CD4-positive, CD25-positive, alpha-beta regulatory T cell (primary cell): ENCODE measurements around the gene TRAK1. TPM values are rescaled to one million over a fixed set of nuclear protein-coding genes. Genes with fewer than 3 reads are reported as not detected.

Experiments
- ATAC-seq, 2 donors: fragments of 150-1000 bp; cut with Tn5 transposase; one replicate each; pipeline ENCODE4 v1.10.0; 2021; ENCODE audit warnings: low read depth in 2 of 2, moderate number of reproducible peaks in 2 of 2, moderate library complexity in 1 of 2
- DNase-seq, 3 donors: peaks; one replicate each; pipeline versions ENCODE4 v3.0.0 to v3.0.0-alpha.2; 2012 to 2022; ENCODE audit warnings: mixed read lengths in 1 of 3
- H3K27ac ChIP-seq: one replicate; pipeline ENCODE4 v1.7.0; 2013; ENCODE audit warnings: mild to moderate bottlenecking, low read length; ENCODE audit not compliant: insufficient read depth, poor library complexity, severe bottlenecking
- H3K27me3 ChIP-seq: one replicate; pipeline ENCODE4 v1.7.0; 2013; ENCODE audit warnings: low read length; ENCODE audit not compliant: control insufficient read depth, insufficient read depth
- H3K36me3 ChIP-seq: one replicate; pipeline ENCODE4 v1.7.0; 2013; ENCODE audit warnings: mild to moderate bottlenecking, low read length, moderate library complexity; ENCODE audit not compliant: control insufficient read depth, insufficient read depth
- H3K4me1 ChIP-seq: 2 replicates; pipeline ENCODE4 v1.7.0; 2013; ENCODE audit warnings: mild to moderate bottlenecking, low read length; ENCODE audit not compliant: insufficient read depth, control insufficient read depth, poor library complexity, severe bottlenecking
- H3K4me3 ChIP-seq: one replicate; pipeline ENCODE4 v1.7.0; 2013; ENCODE audit warnings: low read depth, mild to moderate bottlenecking, low read length, moderate library complexity
- H3K9me3 ChIP-seq, 2 experiments: 1 replicate in 1 of 2; 2 replicates in 1 of 2; pipeline ENCODE4 v1.7.0; 2013; ENCODE audit warnings: low read length in 2 of 2, mild to moderate bottlenecking in 1 of 2, moderate library complexity in 1 of 2; ENCODE audit not compliant: control insufficient read depth in 2 of 2
- H3K27ac Mint-ChIP-seq, 3 donors: one replicate each; pipeline ENCODE4 v1.8.0; 2020 to 2022; ENCODE audit warnings: mild to moderate bottlenecking in 3 of 3, mixed read lengths in 3 of 3, moderate library complexity in 2 of 3
- H3K27me3 Mint-ChIP-seq: one replicate; pipeline ENCODE4 v1.8.0; 2022; ENCODE audit warnings: mild to moderate bottlenecking, mixed read lengths
- H3K36me3 Mint-ChIP-seq: one replicate; pipeline ENCODE4 v1.8.0; 2020; ENCODE audit warnings: mixed read lengths
- H3K4me1 Mint-ChIP-seq, 4 donors: one replicate each; pipeline ENCODE4 v1.8.0; 2020 to 2022; ENCODE audit warnings: mixed read lengths in 4 of 4, mild to moderate bottlenecking in 1 of 4
- H3K4me3 Mint-ChIP-seq, 4 donors: one replicate each; pipeline ENCODE4 v1.8.0; 2020 to 2022; ENCODE audit warnings: mild to moderate bottlenecking in 4 of 4, mixed read lengths in 4 of 4, moderate library complexity in 3 of 4
- H3K9me3 Mint-ChIP-seq, 7 donors: one replicate each; pipeline ENCODE4 v1.8.0; 2020 to 2022; ENCODE audit warnings: mixed read lengths in 7 of 7, mild to moderate bottlenecking in 3 of 7, moderate library complexity in 2 of 7
- polyA plus RNA-seq, 4 donors: library from polyadenylated mRNA; unstranded; fragments of 300-500 nt; fragmentation: Illumina TruSeq; gene quantifications; one replicate each; pipeline ENCODE4 v1.2.3, GENCODE V29; 2021
- total RNA-seq: library from RNA; stranded (reverse); gene quantifications from one replicate; pipeline ENCODE4 v1.2.3, GENCODE V29; 2022

TRAK1 gene
- total and polyA plus RNA-seq, 5 donors from 2014 or later, result 2.6 to 23.3 (median 3.5) TPM

DNA sequence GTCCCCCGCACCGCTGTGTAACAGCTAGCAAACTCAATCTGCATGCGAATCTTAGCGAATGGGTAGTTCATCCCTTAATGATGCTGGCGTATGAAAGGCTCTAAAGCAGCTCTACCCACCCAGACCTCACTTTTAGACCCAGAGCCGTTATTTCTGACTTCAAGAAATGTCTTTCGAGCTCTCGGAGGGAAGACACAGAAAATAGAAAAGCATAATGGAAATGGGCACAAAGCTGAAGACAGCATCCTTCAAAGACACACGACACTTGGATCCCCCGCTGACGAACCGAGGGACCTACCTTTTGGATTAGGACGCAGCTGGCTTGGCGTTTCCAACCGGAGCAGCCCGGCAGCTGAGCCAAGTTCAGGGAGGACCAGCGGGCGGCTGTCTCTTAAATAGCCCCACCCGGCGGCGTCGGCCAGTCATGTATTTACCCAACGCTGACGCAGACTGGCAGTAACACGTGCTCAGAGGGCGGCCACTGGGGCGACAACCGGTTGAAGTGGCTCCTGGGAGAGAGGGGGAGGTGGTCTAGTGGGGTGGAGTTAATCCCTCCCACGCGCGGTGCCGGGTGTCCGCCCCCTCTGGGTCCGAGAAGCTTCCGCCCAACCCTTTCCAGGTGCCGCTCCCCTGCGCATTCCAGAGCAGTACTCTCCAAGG lies 173.4 kb downstream of the TRAK1 start:
- Histone ChIP-seq H3K4me1 (peaks cover 13% of the 10 kb centered on the region), H3K27ac (no peak overlapping the region), H3K9me3 (no peaks in the 10 kb centered on the region), H3K36me3 (no peaks in the 10 kb centered on the region), H3K4me3 (no peak overlapping the region), H3K27me3 (peaks cover 22% of the 10 kb centered on the region)
- peak overlapping the region in 1 of 3 donors; percentile 31 for H3K27ac Mint-ChIP-seq
- peaks cover 0 to 2% (median 0%) of the 10 kb centered on the region in 7 donors for H3K9me3 Mint-ChIP-seq
- ATAC-seq (no peak), DNase-seq (peak in 1 of 3 donors; percentile 16)
- no peaks in the 10 kb centered on the region for H3K36me3 Mint-ChIP-seq
- peaks cover 0 to 19% (median under 1%) of the 10 kb centered on the region in 4 donors for H3K4me1 Mint-ChIP-seq
- peaks cover 60% of the 10 kb centered on the region for H3K27me3 Mint-ChIP-seq
- peak overlapping the region in 2 of 4 donors; percentile 19 to 69 for H3K4me3 Mint-ChIP-seq

DNA sequence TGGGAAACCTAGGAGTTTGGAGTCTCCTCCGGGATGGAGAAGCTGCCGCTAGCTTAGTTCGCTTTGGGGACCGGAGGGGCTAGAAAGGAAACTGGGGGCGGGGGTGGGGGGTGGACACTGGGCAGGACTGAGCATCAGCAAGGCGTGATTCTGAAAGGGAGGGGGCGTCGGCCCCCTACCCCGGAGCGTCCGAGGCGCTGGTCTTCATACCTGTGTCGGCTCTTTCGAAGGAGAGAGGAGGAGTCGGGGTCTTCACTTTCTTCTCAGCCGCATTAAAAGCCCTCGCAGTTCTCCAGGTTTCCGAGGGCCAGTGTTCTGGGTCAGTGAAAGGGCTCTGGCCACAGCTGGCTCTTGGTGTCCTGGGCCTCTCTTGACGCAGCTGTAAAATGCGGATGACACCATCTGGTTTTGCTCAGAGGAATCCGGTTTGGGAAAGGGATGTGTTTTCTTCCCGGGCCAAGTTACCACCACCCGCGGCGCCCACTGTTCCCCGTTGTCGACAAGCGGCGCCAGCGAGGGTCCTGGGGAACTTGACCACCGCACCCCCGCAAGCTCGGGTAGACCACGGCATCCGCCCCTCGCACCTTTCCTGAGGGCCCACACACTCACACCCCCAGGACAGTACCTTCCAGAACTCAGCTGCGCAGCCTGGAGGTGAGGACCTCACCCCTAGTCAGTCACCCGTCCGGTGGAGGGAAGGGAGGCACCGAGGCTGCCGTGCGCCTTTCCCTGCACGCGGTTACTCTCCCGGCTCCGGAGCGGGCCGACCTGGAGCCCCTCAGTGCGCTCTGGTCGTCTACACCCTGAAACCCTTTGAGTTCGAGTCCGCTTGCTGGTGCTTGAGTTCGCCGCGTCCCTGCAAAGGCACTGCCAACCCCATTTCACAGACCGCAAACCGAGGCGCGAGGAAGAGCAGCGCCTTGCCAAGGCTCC lies 174.2 kb downstream of the TRAK1 start:
- Mint-ChIP-seq H3K36me3 (no peaks in the 10 kb centered on the region), H3K4me3 (no peak overlapping the region), H3K9me3 (peaks cover 0 to 2% (median 0%) of the 10 kb centered on the region in 7 donors), H3K27ac (no peak overlapping the region), H3K4me1 (peaks cover 0 to 19% (median under 1%) of the 10 kb centered on the region in 4 donors), H3K27me3 (peaks cover 57% of the 10 kb centered on the region)
- H3K9me3 ChIP-seq, result no peaks in the 10 kb centered on the region
- DNase-seq (no peak), ATAC-seq (no peak)
- H3K27ac ChIP-seq, result no peak overlapping the region
- H3K27me3 ChIP-seq, result peaks cover 22% of the 10 kb centered on the region
- H3K4me1 ChIP-seq, result peaks cover 13% of the 10 kb centered on the region
- no peak overlapping the region for H3K4me3 ChIP-seq
- H3K36me3 ChIP-seq, result no peaks in the 10 kb centered on the region

DNA sequence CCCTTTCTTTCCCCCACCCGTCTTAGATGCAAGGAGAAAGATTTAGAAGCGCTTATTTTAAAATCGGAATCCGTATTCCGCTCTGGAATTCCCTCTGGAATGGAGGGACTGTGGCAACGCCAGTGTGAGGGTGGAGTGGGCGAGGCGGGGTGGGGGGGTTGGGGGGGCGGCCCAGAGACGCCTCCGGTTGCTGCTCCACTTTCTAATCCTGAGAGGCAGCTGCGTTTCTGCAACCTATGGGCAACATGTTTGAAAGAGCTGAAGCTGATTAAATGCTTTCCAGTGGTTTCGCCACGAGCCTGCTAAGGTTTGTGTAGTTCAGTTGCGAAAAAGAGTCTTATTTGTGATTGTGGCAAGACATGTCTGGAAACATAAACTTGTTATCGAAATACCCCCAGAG lies 174.9 kb downstream of the TRAK1 start, which contains the start of gene CCK:
CCK (minus strand) TSS at position 101 of the 400 bp plus-strand sequence. CDS start 2,555 bp downstream, outside the sequence.
- no peaks in the 10 kb centered on the region for H3K36me3 Mint-ChIP-seq
- no peaks in the 10 kb centered on the region for H3K36me3 ChIP-seq
- DNase-seq (no peak), ATAC-seq (no peak)
- peaks cover 49% of the 10 kb centered on the region for H3K27me3 Mint-ChIP-seq
- H3K27ac ChIP-seq, result no peak within 1 kb of the TSS
- peaks cover 22% of the 10 kb centered on the region for H3K27me3 ChIP-seq
- peaks cover 0 to 2% (median 1%) of the 10 kb centered on the region in 7 donors for H3K9me3 Mint-ChIP-seq
- no peak within 1 kb of the TSS for H3K4me3 Mint-ChIP-seq
- H3K27ac Mint-ChIP-seq, result no peak within 1 kb of the TSS
- H3K9me3 ChIP-seq, result no peaks in the 10 kb centered on the region
- no peak within 1 kb of the TSS for H3K4me3 ChIP-seq
- H3K4me1 ChIP-seq, result peaks cover 13% of the 10 kb centered on the region
- peaks cover 0 to 19% (median under 1%) of the 10 kb centered on the region in 4 donors for H3K4me1 Mint-ChIP-seq

DNA sequence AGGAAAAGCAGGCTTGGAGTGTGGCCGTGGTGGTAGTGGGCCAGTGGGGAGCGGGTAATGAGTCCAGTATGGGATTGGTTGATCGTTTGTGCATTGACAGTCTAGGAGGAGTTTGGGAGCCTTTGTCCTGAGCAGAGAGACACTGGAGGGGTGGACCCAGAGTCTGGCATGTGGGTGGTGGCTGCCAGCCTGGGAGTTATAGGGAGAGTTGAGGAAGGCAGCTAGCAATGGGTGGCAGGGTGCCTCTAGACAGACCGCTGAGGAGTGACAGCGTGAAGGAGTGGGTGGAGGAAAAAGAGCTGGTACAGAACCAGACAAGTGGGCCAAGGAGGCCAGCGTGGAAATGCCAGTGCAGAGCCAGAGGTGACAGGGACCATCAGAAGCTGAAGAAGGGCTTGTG lies 176.7 kb downstream of the TRAK1 start:
- ATAC-seq, result no peak
- Histone ChIP-seq H3K4me1 (peaks cover 13% of the 10 kb centered on the region), H3K27me3 (peaks cover 8% of the 10 kb centered on the region), H3K27ac (no peak overlapping the region), H3K36me3 (no peaks in the 10 kb centered on the region), H3K9me3 (no peaks in the 10 kb centered on the region), H3K4me3 (no peak overlapping the region)
- no peaks in the 10 kb centered on the region for H3K36me3 Mint-ChIP-seq
- H3K4me1 Mint-ChIP-seq, result peaks cover 0 to 19% (median under 1%) of the 10 kb centered on the region in 4 donors
- peaks cover 0 to 10% (median 1%) of the 10 kb centered on the region in 7 donors for H3K9me3 Mint-ChIP-seq
- no peak overlapping the region for H3K4me3 Mint-ChIP-seq
- H3K27ac Mint-ChIP-seq, result no peak overlapping the region
- H3K27me3 Mint-ChIP-seq, result peaks cover 33% of the 10 kb centered on the region
- no peak for DNase-seq

DNA sequence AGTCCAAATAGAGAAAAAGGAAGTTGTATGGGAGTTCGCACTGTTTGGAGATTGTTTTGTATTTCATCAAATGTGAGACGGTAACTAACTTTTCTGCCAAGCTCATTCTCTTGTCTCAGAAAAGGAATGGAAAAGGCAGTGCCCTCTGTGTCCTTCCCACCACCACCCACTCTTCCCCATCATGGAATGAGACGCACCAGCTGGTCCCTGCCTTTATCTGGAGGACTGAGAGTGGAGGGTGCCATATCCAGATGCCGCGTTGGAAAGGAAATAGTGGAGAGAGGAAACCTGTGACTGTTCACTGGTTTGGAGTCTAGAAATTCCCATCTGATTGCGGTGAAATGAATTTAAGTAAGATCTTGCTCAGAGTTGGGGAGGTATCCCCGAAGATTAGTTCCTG lies 178.5 kb downstream of the TRAK1 start:
- Mint-ChIP-seq H3K36me3 (no peaks in the 10 kb centered on the region), H3K27ac (no peak overlapping the region), H3K4me3 (no peak overlapping the region)

DNA sequence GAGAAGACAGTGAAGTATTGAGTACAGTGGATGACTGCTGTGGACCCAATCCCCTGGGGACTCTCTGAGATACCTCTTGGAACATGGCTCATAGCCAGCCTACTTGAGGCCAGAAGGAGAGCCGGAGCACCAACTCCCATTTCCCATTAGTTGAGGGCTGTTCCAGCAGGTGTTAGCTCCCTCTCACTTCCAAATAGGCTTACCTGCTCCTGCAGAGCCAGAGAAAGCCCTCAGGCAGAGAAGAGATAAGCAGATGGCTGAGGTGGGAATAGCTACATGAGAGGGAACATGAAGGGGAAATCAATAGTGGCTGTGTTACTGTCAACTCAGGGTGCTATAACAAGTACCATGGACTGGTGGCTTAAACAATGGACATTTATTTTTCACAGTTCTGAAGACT lies 179.4 kb downstream of the TRAK1 start:
- Mint-ChIP-seq H3K4me3 (no peak overlapping the region), H3K27me3 (peaks cover 27% of the 10 kb centered on the region), H3K4me1 (peaks cover 0 to 5% (median 0%) of the 10 kb centered on the region in 4 donors), H3K27ac (no peak overlapping the region), H3K36me3 (no peaks in the 10 kb centered on the region), H3K9me3 (peaks cover 0 to 10% (median 1%) of the 10 kb centered on the region in 7 donors)
- Histone ChIP-seq H3K36me3 (no peaks in the 10 kb centered on the region), H3K4me3 (no peak overlapping the region), H3K4me1 (no peaks in the 10 kb centered on the region), H3K27me3 (peaks cover 3% of the 10 kb centered on the region), H3K9me3 (no peaks in the 10 kb centered on the region), H3K27ac (no peak overlapping the region)
- DNase-seq (no peak), ATAC-seq (no peak)

More for the DNA sequence above, 178.5 kb downstream of the TRAK1 start:
- Histone ChIP-seq H3K4me3 (no peak overlapping the region), H3K27me3 (peaks cover 3% of the 10 kb centered on the region), H3K36me3 (no peaks in the 10 kb centered on the region), H3K4me1 (peaks cover 6% of the 10 kb centered on the region), H3K27ac (no peak overlapping the region), H3K9me3 (no peaks in the 10 kb centered on the region)
- H3K9me3 Mint-ChIP-seq, result peaks cover 0 to 10% (median 1%) of the 10 kb centered on the region in 7 donors
- DNase-seq, result no peak
- H3K27me3 Mint-ChIP-seq, result peaks cover 22% of the 10 kb centered on the region
- H3K4me1 Mint-ChIP-seq, result peaks cover 0 to 9% (median 0%) of the 10 kb centered on the region in 4 donors
- ATAC-seq, result no peak

DNA sequence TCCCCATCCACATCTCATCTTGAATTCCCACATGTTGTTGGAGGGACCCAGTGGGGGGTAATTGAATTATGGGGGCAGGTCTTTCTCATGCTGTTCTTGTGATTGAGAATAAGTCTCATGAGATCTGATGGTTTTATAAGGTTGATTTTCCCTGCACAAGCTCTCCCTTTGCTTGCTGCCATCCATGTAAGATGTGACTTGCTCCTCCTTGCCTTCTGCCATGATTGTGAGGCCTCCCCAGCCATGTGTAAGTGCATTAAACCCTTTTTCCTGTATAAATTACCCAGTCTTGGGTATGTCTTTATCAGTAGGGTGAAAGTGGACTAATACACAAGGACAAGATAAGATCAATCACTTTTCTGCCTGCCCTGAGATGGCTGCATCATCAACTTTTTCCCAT lies 180.6 kb downstream of the TRAK1 start:
- no peak for ATAC-seq
- Histone ChIP-seq H3K4me3 (no peak overlapping the region), H3K9me3 (no peaks in the 10 kb centered on the region), H3K27me3 (peaks cover 3% of the 10 kb centered on the region), H3K4me1 (no peaks in the 10 kb centered on the region), H3K27ac (no peak overlapping the region), H3K36me3 (no peaks in the 10 kb centered on the region)
- Mint-ChIP-seq H3K9me3 (peaks cover 0 to 10% (median 1%) of the 10 kb centered on the region in 7 donors), H3K4me3 (no peak overlapping the region), H3K4me1 (peaks cover 0 to 2% (median 0%) of the 10 kb centered on the region in 4 donors), H3K27me3 (peaks cover 29% of the 10 kb centered on the region), H3K27ac (no peak overlapping the region), H3K36me3 (no peaks in the 10 kb centered on the region)
- DNase-seq, result no peak
